ENCODE data around the gene MACROD2. TPM values are rescaled to one million over a fixed set of nuclear protein-coding genes. Genes with fewer than 3 reads are reported as not detected.

The MACROD2 gene
- total RNA-seq, 1 experiment from 2014 or later = 3.7 TPM

DNA sequence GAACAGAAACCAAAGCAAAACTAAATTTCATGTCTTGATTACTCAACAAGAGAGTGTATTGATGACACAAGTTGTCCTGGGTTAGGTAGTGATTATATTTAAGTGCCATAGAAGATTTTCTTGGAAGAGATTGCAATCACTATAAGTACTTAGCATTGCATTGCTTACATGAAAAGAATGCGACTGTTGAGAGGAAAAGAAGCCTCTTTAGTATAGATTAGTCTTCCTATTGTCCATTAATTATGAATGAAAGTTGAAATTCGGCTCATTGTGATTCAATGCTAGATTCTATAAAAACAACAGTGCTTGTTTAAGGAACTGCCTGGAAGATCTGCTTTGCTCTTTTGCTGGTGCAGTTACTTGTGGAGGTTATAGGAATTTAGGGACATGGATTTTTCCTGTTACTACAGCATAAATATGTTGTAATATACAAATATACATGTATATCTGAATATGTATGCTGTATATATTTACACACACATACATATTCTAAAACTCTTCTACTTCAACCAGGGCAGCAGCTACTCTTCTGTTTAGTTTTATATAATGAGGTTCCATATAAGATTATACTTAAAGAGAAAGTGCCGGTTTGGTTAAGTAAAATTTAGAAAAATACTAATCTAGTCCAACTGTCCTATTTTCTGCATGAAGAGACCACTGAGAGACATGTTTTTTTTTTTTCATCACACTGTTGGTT is 1781.6 kb downstream of the MACROD2 start:
- H3K27me3 ChIP-seq (ENCODE audit: insufficient read depth, low read length) = no peaks in the 10 kb centered on the region
- H3K4me1 ChIP-seq (ENCODE audit: control insufficient read depth in 1 of 2, insufficient read depth in 2 of 2, low read length in 2 of 2) = no peaks in the 10 kb centered on the region
- H3K9ac ChIP-seq (ENCODE audit: low read length) = no peak overlapping the region
- RAD21 ChIA-PET (ENCODE audit: low non-redundant PET in 1 of 2, low total read pairs in 2 of 2, uncharacterized antibody in 2 of 2, unreplicated experiment in 2 of 2) = no interaction called here
- H3K36me3 ChIP-seq (ENCODE audit: control insufficient read depth in 1 of 2, insufficient read depth in 2 of 2, low read length in 2 of 2) = no peaks in the 10 kb centered on the region
- H3K4me2 ChIP-seq (ENCODE audit: low read length) = no peak overlapping the region
- intact Hi-C loops (cut with micrococcal nuclease) = no loop called here
- H3K9me3 ChIP-seq (ENCODE audit: control insufficient read depth in 1 of 2, insufficient read depth in 1 of 2, low read depth in 1 of 2, low read length in 2 of 2) = peaks cover 6 to 8% of the 10 kb centered on the region in 2 experiments; a peak in 2 of 4 replicates
- H3K4me3 ChIP-seq (replicated peaks in 1 of 2; ENCODE audit: low read depth in 1 of 2, low read length in 2 of 2) = no peak overlapping the region
- CTCF ChIA-PET = no interaction called here
- H3K27ac ChIP-seq (ENCODE audit: low read depth, low read length) = no peak overlapping the region
- H3K9me2 ChIP-seq (ENCODE audit: insufficient read depth) = no peaks in the 10 kb centered on the region
- POLR2A ChIA-PET = no interaction called here
- DNase-seq (ENCODE audit: low read depth, low spot score) = no peak
- H4K20me1 ChIP-seq (ENCODE audit: insufficient read depth) = no peaks in the 10 kb centered on the region
- BruUV-seq (replicated peaks) = no TSS peak
- no peak for ATAC-seq
- TF ChIP-seq CEBPB (IDR thresholded peaks at IDR 0.05; ENCODE audit: low read depth) (no peak), ZNF274 (IDR thresholded peaks at IDR 0.05; ENCODE audit: low read depth, low read length) (no peak), SIN3A (IDR thresholded peaks at IDR 0.05; ENCODE audit: low read depth) (no peak), RAD21 (IDR thresholded peaks at IDR 0.05; ENCODE audit: low read depth) (no peak), CBX3 (IDR thresholded peaks at IDR 0.05; ENCODE audit: low read depth) (no peak), EGR1 (IDR thresholded peaks at IDR 0.05; ENCODE audit: low read depth) (no peak), TCF7L2 (IDR thresholded peaks at IDR 0.05; ENCODE audit: borderline replicate concordance, extremely low read depth, insufficient read depth, insufficient read length) (no peak), ELF1 (IDR thresholded peaks at IDR 0.05; ENCODE audit: borderline replicate concordance, low read depth) (no peak), SP1 (IDR thresholded peaks at IDR 0.05; ENCODE audit: low read depth) (no peak), YY1 (IDR thresholded peaks at IDR 0.05; ENCODE audit: extremely low read depth, insufficient replicate concordance, low read depth, low read length) (no peak), JUND (IDR thresholded peaks at IDR 0.05) (no peak)
- TF ChIP-seq, protein P1, sequence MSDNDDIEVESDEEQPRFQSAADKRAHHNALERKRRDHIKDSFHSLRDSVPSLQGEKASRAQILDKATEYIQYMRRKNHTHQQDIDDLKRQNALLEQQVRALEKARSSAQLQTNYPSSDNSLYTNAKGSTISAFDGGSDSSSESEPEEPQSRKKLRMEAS (IDR thresholded peaks at IDR 0.05) = no peak
- TF ChIP-seq, protein P2, sequence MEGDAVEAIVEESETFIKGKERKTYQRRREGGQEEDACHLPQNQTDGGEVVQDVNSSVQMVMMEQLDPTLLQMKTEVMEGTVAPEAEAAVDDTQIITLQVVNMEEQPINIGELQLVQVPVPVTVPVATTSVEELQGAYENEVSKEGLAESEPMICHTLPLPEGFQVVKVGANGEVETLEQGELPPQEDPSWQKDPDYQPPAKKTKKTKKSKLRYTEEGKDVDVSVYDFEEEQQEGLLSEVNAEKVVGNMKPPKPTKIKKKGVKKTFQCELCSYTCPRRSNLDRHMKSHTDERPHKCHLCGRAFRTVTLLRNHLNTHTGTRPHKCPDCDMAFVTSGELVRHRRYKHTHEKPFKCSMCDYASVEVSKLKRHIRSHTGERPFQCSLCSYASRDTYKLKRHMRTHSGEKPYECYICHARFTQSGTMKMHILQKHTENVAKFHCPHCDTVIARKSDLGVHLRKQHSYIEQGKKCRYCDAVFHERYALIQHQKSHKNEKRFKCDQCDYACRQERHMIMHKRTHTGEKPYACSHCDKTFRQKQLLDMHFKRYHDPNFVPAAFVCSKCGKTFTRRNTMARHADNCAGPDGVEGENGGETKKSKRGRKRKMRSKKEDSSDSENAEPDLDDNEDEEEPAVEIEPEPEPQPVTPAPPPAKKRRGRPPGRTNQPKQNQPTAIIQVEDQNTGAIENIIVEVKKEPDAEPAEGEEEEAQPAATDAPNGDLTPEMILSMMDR (IDR thresholded peaks at IDR 0.05 in 2 of 3, conservative IDR thresholded peaks at IDR 0.05 in 1 of 3; ENCODE audit: borderline replicate concordance in 1 of 3, insufficient read depth in 1 of 3, low read depth in 2 of 3, low read length in 2 of 3) = no peak
- no peak overlapping the region for H2AFZ ChIP-seq (ENCODE audit: low read depth, low read length, poor library complexity, severe bottlenecking)
- no peaks in the 10 kb centered on the region for H3K79me2 ChIP-seq (ENCODE audit: insufficient read depth, low read length)

Data from HCT116 (cell line).